ENCODE measurements around the gene RAE1.

The RAE1 gene

DNA sequence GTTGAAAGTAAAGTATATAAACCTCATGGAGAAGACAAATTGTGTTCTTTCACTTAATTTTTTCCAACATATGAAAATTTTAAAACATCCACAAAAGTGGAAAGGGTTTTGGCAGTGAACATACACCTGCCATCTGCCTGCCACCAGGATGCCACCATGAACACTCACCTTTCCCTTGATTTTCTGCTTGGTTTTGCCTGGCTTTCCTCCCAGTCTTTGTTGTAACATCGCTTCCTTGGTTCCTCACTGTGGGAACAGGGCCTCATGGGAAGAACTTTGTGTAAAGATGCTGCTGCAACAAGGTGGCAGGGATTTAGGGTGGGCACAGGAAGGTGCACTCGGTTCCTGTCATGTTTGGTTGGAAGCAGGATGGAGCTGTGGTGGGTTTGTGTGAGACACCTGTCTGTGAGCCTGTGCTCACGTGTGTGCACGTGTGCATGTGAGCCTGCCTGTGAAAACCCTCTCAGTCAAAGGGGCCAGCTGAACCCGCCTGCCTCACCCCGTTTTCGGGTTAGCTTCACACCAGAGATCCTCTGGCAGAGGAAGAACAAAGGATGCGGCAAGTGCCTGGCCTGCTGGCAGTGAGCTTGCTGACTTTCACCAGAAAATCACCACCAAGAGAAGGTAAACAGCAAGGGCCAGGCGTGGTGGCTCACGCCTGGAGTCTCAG lies 29.2 kb downstream of the RAE1 start:
- Histone ChIP-seq H3K9me3 (replicated peaks in 1 of 11) (no peaks in the 10 kb centered on the region), H3K4me1 (peaks cover 0 to 32% (median 13%) of the 10 kb centered on the region in 10 experiments; a peak in 16 of 20 replicates), H3K4me3 (no peak overlapping the region), H3K36me3 (peaks cover 0 to 69% (median 10%) of the 10 kb centered on the region in 11 experiments; a peak in 21 of 22 replicates), H3K27ac (0 out of 22 replicates have a peak overlapping the region, but pooled peaks of 1 of the 11 experiments have one; percentile 13), H4K20me1 (peaks cover 0 to 50% (median 11%) of the 10 kb centered on the region in 11 experiments; a peak in 12 of 22 replicates), H3K4me2 (no peak overlapping the region), H3K27me3 (no peaks in the 10 kb centered on the region), H3K9ac (0 out of 22 replicates have a peak overlapping the region, but pooled peaks of 1 of the 11 experiments have one; percentile 7)
- no peak; a peak in 1 of 22 replicates for TF ChIP-seq Cebpa-rat (IDR thresholded peaks at IDR 0.05)

DNA sequence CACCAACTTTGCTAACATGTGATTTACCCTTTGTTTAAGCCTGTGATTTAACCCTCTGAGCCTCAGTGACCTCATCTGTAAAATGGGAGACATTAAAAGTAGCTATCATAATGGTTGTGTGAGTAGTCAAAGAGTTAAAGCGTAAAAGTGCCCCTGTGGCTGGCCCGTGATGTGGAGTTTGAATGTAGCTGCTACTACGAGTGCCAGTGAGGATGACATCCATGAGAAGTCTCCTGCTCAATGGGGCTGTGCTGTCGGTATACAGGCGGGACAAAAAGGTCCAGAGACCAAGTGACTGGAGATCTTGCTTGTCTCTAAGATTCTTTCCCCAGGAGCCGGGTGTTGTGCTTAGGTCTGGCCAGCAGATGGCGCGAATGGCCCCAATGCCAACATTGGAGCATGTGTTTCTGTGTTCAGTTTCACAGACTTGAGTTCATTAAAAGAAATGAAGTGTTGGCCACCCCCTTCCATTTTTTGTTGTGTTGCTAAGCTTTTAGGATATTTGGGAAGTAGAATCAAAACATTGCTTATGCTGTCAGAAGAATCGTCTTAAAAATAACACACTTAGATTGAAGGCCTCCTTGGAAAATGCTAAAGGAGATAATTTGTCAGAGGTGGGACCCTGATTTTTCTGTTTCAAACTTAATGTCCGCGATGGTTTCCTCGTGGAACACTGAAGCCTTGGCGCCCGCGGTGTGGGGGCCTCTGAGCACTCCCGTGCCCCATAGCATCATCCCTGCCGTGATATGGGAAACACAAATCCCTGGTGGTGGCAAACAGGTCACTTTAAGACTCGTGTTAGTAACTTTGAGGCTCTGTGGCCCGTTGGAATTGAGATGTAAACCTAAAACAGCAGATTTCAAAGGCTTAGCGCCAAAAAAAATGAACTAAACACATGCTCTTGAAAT lies 30.8 kb downstream of the RAE1 start:
- Histone ChIP-seq H3K4me3 (no peak overlapping the region), H3K27ac (peak overlapping the region in 9 of 11 experiments; percentile 18 to 58 (median 51); a peak in 14 of 22 replicates), H3K9me3 (replicated peaks in 1 of 11) (no peaks in the 10 kb centered on the region), H3K36me3 (peaks cover 3 to 53% (median 18%) of the 10 kb centered on the region in 11 experiments; a peak in 21 of 22 replicates), H4K20me1 (peaks cover 0 to 33% (median 6%) of the 10 kb centered on the region in 11 experiments; a peak in 9 of 22 replicates), H3K4me1 (peaks cover 0 to 28% (median 9%) of the 10 kb centered on the region in 10 experiments; a peak in 14 of 20 replicates), H3K9ac (peak overlapping the region in 8 of 11 experiments; percentile 2 to 53 (median 38); a peak in 10 of 22 replicates), H3K27me3 (no peaks in the 10 kb centered on the region), H3K4me2 (peak overlapping the region in 5 of 11 experiments; percentile 7 to 16 (median 11); a peak in 3 of 22 replicates)
- no peak for TF ChIP-seq Cebpa-rat (IDR thresholded peaks at IDR 0.05)

DNA sequence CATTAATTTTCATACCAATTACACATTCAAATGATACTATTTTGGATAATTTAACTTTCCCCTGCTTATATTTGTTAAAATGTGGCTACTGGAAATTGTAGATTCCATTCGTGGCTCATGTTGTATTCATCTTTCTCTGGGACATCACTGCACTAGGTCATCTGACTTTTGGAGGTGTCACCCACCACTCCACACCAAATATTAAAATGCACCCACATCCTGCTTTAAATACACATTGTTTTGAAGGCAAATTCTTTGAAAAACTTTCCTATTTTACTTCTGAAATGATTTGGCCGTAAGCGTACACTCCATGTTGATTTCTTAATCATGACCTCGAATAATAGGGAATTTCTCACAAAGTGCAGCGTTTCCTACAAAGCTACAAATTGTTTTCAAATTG lies 31.5 kb downstream of the RAE1 start:
- Histone ChIP-seq H3K9ac (peak overlapping the region in 7 of 11 experiments; percentile 2 to 53 (median 40); a peak in 5 of 22 replicates), H3K27ac (peak overlapping the region in 7 of 11 experiments; percentile 37 to 58 (median 55); a peak in 9 of 22 replicates), H3K4me3 (no peak overlapping the region), H3K4me2 (peak overlapping the region in 3 of 11 experiments; percentile 7 to 16 (median 7); a peak in 1 of 22 replicates), H3K4me1 (peaks cover 0 to 28% (median 10%) of the 10 kb centered on the region in 10 experiments; a peak in 14 of 20 replicates), H4K20me1 (peaks cover 0 to 27% (median under 1%) of the 10 kb centered on the region in 11 experiments; a peak in 7 of 22 replicates), H3K27me3 (no peaks in the 10 kb centered on the region), H3K36me3 (peaks cover 3 to 46% (median 18%) of the 10 kb centered on the region in 11 experiments; a peak in 21 of 22 replicates), H3K9me3 (replicated peaks in 1 of 11) (no peaks in the 10 kb centered on the region)
- TF ChIP-seq Cebpa-rat (IDR thresholded peaks at IDR 0.05): no peak

DNA sequence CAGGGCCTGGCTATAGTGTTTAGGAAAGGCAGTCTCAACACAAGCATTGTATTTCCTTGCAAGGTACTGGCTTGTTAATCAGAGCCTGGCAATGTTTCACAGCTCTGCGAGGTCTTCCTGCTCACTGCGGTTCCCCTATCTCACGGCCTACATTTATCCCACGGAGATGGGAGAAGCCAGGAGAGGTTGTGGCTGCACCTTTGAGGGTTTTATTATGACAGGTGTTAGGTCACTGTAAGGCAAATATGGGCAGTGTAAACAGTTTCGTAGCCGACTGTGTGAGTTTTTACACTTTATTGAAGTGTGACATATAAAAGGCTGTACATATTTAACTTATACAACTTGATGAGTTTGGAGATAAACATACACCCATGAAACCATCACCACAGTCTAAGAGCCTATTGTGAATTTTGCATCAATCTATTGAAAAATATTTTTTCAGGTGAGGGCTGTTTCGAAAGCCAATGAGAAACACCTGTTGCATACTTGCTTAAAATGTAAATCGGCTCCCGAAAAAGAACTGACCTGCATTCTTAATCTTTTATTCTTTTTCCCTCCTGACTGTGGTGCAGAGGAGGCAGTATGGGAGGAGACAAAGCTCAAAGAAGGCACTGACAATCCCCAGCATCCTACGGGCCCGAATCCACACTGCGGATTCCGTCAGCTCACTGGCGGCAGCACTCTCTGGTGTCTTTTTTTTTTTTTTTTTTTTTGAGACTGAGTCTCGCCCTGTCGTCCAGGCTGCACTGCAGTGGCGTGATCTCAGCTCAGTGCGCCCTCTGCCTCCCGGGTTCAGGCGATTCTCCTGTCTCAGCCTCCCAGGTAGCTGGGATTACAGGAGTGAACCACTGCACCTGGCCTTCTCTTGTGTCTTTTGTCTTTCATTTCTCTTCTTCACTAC lies 32.6 kb downstream of the RAE1 start:
- no peak overlapping the region for H3K4me3 ChIP-seq
- no peak overlapping the region for H3K4me2 ChIP-seq
- H4K20me1 ChIP-seq: peaks cover 0 to 18% (median 0%) of the 10 kb centered on the region in 11 experiments; a peak in 2 of 22 replicates
- H3K27me3 ChIP-seq: no peaks in the 10 kb centered on the region
- peaks cover 3 to 34% (median 18%) of the 10 kb centered on the region in 11 experiments; a peak in 21 of 22 replicates for H3K36me3 ChIP-seq
- H3K9ac ChIP-seq: 0 out of 22 replicates have a peak overlapping the region, but pooled peaks of 1 of the 11 experiments have one; percentile 13
- no peaks in the 10 kb centered on the region for H3K9me3 ChIP-seq (replicated peaks in 1 of 11)
- H3K27ac ChIP-seq: no peak overlapping the region
- H3K4me1 ChIP-seq: peaks cover 10 to 33% (median 19%) of the 10 kb centered on the region in 10 experiments; a peak in 18 of 20 replicates
- no peak for TF ChIP-seq Cebpa-rat (IDR thresholded peaks at IDR 0.05)

DNA sequence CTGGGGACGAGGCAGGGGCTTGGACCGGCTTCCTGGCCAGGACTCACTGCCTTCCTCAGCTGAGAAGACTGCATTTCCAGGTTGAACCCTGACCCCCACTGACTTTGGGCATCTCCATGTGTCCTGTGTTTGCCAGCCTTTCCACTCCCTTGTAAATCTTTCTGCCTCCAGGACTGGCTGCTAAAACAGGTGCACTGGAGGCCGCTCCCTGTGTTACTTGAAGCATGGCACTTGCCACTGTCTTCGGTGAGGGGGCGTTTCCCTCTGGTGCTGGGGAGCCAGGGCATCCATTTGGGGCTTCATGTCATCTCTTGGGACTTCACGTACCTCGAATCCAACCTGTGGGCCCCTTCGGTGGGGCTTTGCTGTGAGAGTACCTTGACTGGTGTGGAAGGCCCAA lies 33.4 kb downstream of the RAE1 start:
- Histone ChIP-seq H3K27ac (peak overlapping the region in 1 of 11 experiments; percentile 2; a peak in 1 of 22 replicates), H3K27me3 (no peaks in the 10 kb centered on the region), H3K36me3 (peaks cover 3 to 27% (median 18%) of the 10 kb centered on the region in 11 experiments; a peak in 21 of 22 replicates), H3K9ac (peak overlapping the region in 3 of 11 experiments; percentile 6 to 13 (median 12); a peak in 2 of 22 replicates), H3K4me3 (no peak overlapping the region), H4K20me1 (peaks cover 0 to 11% (median 0%) of the 10 kb centered on the region in 11 experiments; a peak in 2 of 22 replicates), H3K4me2 (peak overlapping the region in 1 of 11 experiments; percentile 48; a peak in 2 of 22 replicates), H3K9me3 (replicated peaks in 1 of 11) (no peaks in the 10 kb centered on the region), H3K4me1 (peaks cover 15 to 39% (median 27%) of the 10 kb centered on the region in 10 experiments)
- TF ChIP-seq Cebpa-rat (IDR thresholded peaks at IDR 0.05): no peak

DNA sequence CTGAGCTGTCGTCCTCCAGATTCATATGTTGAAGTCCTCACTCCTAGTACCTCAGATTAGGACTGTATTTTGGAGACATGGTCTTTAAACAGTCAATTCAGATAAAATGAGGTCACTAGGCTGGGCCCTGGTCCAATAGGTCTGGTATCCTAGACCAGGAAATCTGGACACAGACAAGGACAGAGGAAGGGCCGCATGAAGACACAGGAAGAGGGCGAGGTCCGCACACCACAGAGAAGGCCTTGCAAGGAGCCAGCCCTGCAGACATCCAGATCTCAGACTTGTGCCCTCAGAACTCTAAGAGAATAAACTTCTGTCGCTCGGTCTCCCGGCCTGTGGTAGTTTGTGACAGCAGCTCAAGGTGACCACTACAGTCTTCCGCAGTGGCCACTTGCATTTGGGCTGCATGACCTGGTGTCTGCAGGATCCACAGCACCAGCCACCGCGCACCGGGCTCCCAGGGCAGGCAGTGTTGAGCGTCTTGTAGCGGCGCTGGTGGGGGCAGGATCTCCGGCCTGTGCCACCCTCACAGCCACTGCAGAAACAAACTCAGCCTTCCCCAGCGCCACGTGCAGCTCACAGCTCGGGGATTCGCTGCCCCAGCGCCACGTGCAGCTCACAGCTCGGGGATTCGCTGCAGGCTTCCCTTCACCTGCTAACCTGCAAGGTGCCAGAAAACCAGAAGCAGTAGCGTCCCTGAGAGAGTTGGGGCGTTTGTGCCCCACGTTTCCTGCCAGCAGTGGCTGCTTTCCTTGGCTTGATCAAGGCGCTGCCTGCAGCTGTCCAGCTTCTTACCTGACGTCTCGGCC lies 34.1 kb downstream of the RAE1 start:
- no peaks in the 10 kb centered on the region for H3K27me3 ChIP-seq
- peak overlapping the region in 4 of 11 experiments; percentile 6 to 13 (median 12); a peak in 5 of 22 replicates for H3K9ac ChIP-seq
- peaks cover 22 to 46% (median 34%) of the 10 kb centered on the region in 10 experiments for H3K4me1 ChIP-seq
- TF ChIP-seq Cebpa-rat (IDR thresholded peaks at IDR 0.05): no peak
- peaks cover 3 to 22% (median 12%) of the 10 kb centered on the region in 11 experiments; a peak in 21 of 22 replicates for H3K36me3 ChIP-seq
- H3K9me3 ChIP-seq (replicated peaks in 1 of 11): no peaks in the 10 kb centered on the region
- no peak overlapping the region for H3K4me3 ChIP-seq
- H4K20me1 ChIP-seq: peaks cover 0 to 4% (median 0%) of the 10 kb centered on the region in 11 experiments; a peak in 1 of 22 replicates
- no peak overlapping the region; a peak in 2 of 22 replicates for H3K27ac ChIP-seq
- H3K4me2 ChIP-seq: peak overlapping the region in 4 of 11 experiments; percentile 7 to 48 (median 17); a peak in 4 of 22 replicates

DNA sequence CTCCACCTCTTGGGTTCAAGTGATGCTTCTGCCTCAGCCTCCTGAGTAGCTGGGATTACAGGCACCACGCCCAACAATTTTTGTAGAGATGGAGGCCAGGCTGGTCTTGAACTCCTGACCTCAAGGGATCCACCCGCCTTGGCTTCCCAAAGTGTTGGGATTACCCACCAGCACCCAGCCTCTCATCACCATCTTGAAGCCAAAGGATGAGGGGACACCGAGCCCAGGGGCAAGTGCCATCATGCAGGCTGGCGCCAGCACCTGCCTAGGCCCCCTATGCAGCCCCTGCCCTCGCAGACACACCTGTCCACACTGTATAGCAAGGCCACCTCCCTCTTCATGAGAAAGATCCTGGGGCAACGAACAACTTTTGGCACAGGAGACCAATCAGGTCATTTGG lies 34.9 kb downstream of the RAE1 start:
- H3K4me2 ChIP-seq: 0 out of 22 replicates have a peak overlapping the region, but pooled peaks of 1 of the 11 experiments have one; percentile 15
- H3K9me3 ChIP-seq (replicated peaks in 1 of 11): no peaks in the 10 kb centered on the region
- no peak overlapping the region for H3K4me3 ChIP-seq
- no peaks in the 10 kb centered on the region for H4K20me1 ChIP-seq
- peaks cover 30 to 54% (median 41%) of the 10 kb centered on the region in 10 experiments for H3K4me1 ChIP-seq
- no peak for TF ChIP-seq Cebpa-rat (IDR thresholded peaks at IDR 0.05)
- no peak overlapping the region for H3K27ac ChIP-seq
- H3K36me3 ChIP-seq: peaks cover 0 to 22% (median 8%) of the 10 kb centered on the region in 11 experiments; a peak in 17 of 22 replicates
- no peaks in the 10 kb centered on the region for H3K27me3 ChIP-seq
- H3K9ac ChIP-seq: no peak overlapping the region

All from BLaER1 treated with 17β-estradiol and CSF1 and Interleukin-3, amounts not matched to agents 10 nM and 100 nM (cell line).